Calu3 (cell line): ENCODE data around the gene PLCL2. TPM values are rescaled to one million over a fixed set of nuclear protein-coding genes. Genes with fewer than 3 reads are reported as not detected.

Experiments
- BruUV-seq: library from RNA; stranded (reverse); fragments of 400-500 nt; replicated peaks from 2 replicates; lab custom pipeline; 2021; lab: Mats Ljungman, UMichigan
- CTCF ChIA-PET: fragments of 300-600 bp; sonication (Branson Sonifier 250); formaldehyde crosslinking; loops from one replicate; lab custom pipeline; 2022; ENCODE audit warnings: antibody characterized with exemption; lab: Charles Lee
- DNase-seq: peaks from one replicate; pipeline ENCODE4 v3.0.0; 2022
- H3K27ac Mint-ChIP-seq: one replicate; pipeline ENCODE4 v1.8.0; 2022; ENCODE audit warnings: mixed read lengths; ENCODE audit not compliant: unreplicated experiment
- H3K27me3 Mint-ChIP-seq: one replicate; pipeline ENCODE4 v1.8.0; 2022; ENCODE audit warnings: mixed read lengths; ENCODE audit not compliant: unreplicated experiment
- H3K36me3 Mint-ChIP-seq: one replicate; pipeline ENCODE4 v1.8.0; 2022; ENCODE audit warnings: mild to moderate bottlenecking, moderate library complexity, mixed read lengths; ENCODE audit not compliant: insufficient read depth, unreplicated experiment
- H3K4me1 Mint-ChIP-seq: one replicate; pipeline ENCODE4 v1.8.0; 2022; ENCODE audit warnings: mild to moderate bottlenecking, low read depth, mixed read lengths; ENCODE audit not compliant: unreplicated experiment
- H3K4me3 Mint-ChIP-seq: one replicate; pipeline ENCODE4 v1.8.0; 2022; ENCODE audit warnings: mild to moderate bottlenecking, low read depth, moderate library complexity, mixed read lengths; ENCODE audit not compliant: unreplicated experiment
- H3K9me3 Mint-ChIP-seq: one replicate; pipeline ENCODE4 v1.8.0; 2022; ENCODE audit warnings: low read depth, mixed read lengths; ENCODE audit not compliant: unreplicated experiment
- intact Hi-C: fragments of 100-400 bp; cut with micrococcal nuclease; formaldehyde crosslinking; loops from one replicate; pipeline ENCODE4 v1.10.0; 2022; ENCODE audit not compliant: unreplicated experiment
- total RNA-seq: library from RNA; stranded (reverse); gene quantifications from 2 replicates; pipeline ENCODE4 v1.2.3, GENCODE V29; 2022
- TF ChIP-seq, protein P1 (sequence below): fragments of 200-600 bp; IDR thresholded peaks from one replicate; pipeline ENCODE4 v1.8.0; 2022; ENCODE audit warnings: antibody characterized with exemption; ENCODE audit not compliant: unreplicated experiment

PLCL2 gene
- total RNA-seq, 1 experiment from 2014 or later: 5.8 TPM

DNA sequence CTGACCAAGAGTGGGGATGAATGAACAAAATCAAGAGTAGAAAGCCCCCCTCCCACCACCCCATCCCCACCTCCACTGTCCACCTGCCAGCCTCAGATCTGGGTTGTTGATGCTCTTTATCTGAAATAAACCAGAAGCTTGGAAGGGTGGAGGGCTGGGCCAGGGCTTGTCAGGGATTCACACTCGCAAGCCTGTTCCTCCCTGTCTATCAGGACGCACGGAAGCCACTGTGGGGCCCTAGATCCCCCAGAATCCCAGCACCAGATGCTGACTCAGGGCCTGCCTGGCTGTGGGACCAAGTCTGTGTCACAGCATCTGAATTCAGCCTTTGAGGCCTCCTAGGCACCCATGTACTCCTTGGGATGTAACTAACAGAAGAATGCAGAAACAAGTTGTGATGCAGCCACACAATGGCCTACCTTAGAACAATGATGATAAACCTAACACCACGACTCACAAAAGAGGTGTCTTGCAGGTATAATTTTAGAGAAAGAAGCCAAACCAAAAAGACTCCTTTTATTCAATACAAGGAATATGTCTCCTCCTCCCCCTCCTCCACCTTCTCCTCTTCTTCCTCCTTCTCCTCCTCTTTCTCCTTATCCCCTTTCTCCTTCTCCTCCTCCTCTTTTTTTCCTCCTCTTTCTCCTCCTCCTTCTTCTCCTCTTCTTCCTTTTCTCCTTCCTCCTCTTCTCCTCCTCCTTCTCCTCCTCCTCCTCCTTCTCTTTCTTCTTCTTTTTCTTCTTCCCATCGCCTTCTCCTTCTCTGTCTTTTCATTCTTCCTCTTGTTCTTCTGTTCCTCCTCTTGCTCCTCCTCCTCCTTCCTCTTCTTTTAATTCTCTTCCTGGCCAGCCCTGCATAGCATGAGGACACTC, 234.7 kb downstream of the PLCL2 start:
- intact Hi-C loops: no loop called here
- TF ChIP-seq, protein P1, sequence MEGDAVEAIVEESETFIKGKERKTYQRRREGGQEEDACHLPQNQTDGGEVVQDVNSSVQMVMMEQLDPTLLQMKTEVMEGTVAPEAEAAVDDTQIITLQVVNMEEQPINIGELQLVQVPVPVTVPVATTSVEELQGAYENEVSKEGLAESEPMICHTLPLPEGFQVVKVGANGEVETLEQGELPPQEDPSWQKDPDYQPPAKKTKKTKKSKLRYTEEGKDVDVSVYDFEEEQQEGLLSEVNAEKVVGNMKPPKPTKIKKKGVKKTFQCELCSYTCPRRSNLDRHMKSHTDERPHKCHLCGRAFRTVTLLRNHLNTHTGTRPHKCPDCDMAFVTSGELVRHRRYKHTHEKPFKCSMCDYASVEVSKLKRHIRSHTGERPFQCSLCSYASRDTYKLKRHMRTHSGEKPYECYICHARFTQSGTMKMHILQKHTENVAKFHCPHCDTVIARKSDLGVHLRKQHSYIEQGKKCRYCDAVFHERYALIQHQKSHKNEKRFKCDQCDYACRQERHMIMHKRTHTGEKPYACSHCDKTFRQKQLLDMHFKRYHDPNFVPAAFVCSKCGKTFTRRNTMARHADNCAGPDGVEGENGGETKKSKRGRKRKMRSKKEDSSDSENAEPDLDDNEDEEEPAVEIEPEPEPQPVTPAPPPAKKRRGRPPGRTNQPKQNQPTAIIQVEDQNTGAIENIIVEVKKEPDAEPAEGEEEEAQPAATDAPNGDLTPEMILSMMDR: no peak
- CTCF ChIA-PET: no interaction called here
- Mint-ChIP-seq H3K27me3 (no peaks in the 10 kb centered on the region), H3K4me1 (no peaks in the 10 kb centered on the region), H3K27ac (no peak overlapping the region), H3K36me3 (no peaks in the 10 kb centered on the region), H3K4me3 (no peak overlapping the region), H3K9me3 (no peaks in the 10 kb centered on the region)
- no TSS peak for BruUV-seq
- DNase-seq: no peak

DNA sequence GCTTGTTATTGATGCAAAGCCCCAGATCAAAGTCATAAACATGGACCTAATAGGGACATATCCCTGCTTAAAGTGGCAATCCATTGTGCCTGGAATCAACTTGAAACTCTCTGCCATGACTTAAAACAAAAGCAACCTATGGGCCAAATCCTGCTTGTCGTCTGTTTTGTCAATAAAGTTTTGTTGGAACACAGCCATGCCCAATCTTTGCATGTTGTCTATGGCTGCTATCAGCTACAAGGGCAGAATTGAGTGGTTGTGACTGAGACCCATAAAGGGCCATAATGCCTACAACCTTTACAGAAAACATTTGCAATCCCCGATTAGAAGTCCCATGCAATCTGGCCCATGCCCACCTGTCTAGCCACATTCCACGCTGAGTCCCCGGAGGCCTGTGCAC, 235.4 kb downstream of the PLCL2 start:
- intact Hi-C loops: no loop called here
- H3K27ac Mint-ChIP-seq: no peak overlapping the region

DNA sequence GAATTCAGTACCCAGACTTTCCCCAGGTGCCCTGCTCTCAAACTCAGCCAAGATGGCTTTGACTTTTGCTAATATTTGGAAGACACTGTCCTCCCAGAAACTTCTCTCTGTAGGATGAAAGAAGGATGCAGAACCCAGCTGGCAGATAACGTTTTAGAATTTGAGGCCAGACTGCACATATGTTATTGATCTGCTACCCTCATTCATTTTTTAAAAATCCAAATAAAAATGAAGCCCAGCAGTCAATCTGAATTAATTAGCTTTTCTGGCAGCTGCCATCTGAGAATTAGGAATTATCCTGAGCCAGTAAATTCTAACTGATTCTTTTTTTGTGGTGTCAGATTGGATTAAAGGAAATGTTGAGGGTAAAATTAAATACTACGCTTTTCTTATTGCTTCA, 236.6 kb downstream of the PLCL2 start:
- H3K27me3 Mint-ChIP-seq: no peaks in the 10 kb centered on the region
- H3K9me3 Mint-ChIP-seq: no peaks in the 10 kb centered on the region
- no TSS peak for BruUV-seq
- DNase-seq: no peak
- TF ChIP-seq, protein P1: no peak
- H3K36me3 Mint-ChIP-seq: no peaks in the 10 kb centered on the region
- CTCF ChIA-PET: no interaction called here
- intact Hi-C loops: no loop called here
- no peak overlapping the region for H3K27ac Mint-ChIP-seq
- no peak overlapping the region for H3K4me3 Mint-ChIP-seq
- no peaks in the 10 kb centered on the region for H3K4me1 Mint-ChIP-seq

More for the DNA sequence above, 235.4 kb downstream of the PLCL2 start:
- no peaks in the 10 kb centered on the region for H3K27me3 Mint-ChIP-seq
- no peaks in the 10 kb centered on the region for H3K36me3 Mint-ChIP-seq
- no TSS peak for BruUV-seq
- H3K4me3 Mint-ChIP-seq: no peak overlapping the region
- CTCF ChIA-PET: no interaction called here
- no peaks in the 10 kb centered on the region for H3K9me3 Mint-ChIP-seq
- TF ChIP-seq, protein P1: no peak
- DNase-seq: no peak
- H3K4me1 Mint-ChIP-seq: no peaks in the 10 kb centered on the region

DNA sequence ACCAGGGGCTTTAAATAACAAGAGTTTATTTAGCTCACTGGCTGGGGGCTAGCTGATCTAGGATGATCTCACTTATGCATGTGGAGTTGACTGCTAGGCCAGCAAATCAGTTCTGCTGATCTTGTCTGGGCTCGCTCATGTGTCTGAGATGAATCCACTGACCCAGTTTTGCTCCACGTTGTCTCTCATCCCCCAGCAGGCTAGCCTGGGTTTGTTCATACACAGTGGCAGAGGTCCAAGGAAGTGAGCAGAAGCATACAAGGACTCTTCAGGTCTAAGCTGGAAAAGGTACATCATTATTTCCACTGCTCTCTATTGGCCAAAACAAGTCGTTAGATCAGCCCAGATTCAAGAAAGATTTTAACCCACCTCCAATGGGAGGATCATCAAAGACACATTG, 238.0 kb downstream of the PLCL2 start:
- H3K27ac Mint-ChIP-seq: no peak overlapping the region
- no peaks in the 10 kb centered on the region for H3K36me3 Mint-ChIP-seq
- intact Hi-C loops: no loop called here
- no TSS peak for BruUV-seq
- no peaks in the 10 kb centered on the region for H3K9me3 Mint-ChIP-seq
- CTCF ChIA-PET: no interaction called here
- TF ChIP-seq, protein P1: no peak
- H3K27me3 Mint-ChIP-seq: no peaks in the 10 kb centered on the region
- H3K4me3 Mint-ChIP-seq: no peak overlapping the region
- no peaks in the 10 kb centered on the region for H3K4me1 Mint-ChIP-seq
- no peak for DNase-seq
